Transverse colon (tissue), 4 donors: ENCODE measurements around the gene KRTAP4-9.
"Not testable (repeated sequence)": the region's sequence is repeated elsewhere in the genome, so short reads cannot be mapped to it uniquely, and the experiment has no call there.

Experiments
- POLR2A ChIP-seq: fragments of 450-650 bp; IDR thresholded peaks from one replicate; pipeline ENCODE4 v1.6.1; 2016; ENCODE audit warnings: antibody characterized with exemption, mild to moderate bottlenecking, moderate library complexity
- POLR2AphosphoS5 ChIP-seq, 3 donors: sonication (generic); formaldehyde crosslinking; IDR thresholded peaks; one replicate each; pipeline ENCODE4 v1.6.1; 2016; ENCODE audit warnings: antibody characterized with exemption in 3 of 3
- TF ChIP-seq, protein P1 (sequence below), 5 experiments: fragments of 200-600 bp in 3 of 5; fragments of 450-650 bp in 2 of 5; sonication (generic) in 3 of 5; IDR thresholded peaks; 1 replicate in 2 of 5; 2 replicates in 3 of 5; pipeline ENCODE4 v1.5.1; 2016 to 2017; ENCODE audit warnings: antibody characterized with exemption in 5 of 5, inconsistent platforms in 3 of 5, mild to moderate bottlenecking in 2 of 5, moderate library complexity in 1 of 5

DNA sequence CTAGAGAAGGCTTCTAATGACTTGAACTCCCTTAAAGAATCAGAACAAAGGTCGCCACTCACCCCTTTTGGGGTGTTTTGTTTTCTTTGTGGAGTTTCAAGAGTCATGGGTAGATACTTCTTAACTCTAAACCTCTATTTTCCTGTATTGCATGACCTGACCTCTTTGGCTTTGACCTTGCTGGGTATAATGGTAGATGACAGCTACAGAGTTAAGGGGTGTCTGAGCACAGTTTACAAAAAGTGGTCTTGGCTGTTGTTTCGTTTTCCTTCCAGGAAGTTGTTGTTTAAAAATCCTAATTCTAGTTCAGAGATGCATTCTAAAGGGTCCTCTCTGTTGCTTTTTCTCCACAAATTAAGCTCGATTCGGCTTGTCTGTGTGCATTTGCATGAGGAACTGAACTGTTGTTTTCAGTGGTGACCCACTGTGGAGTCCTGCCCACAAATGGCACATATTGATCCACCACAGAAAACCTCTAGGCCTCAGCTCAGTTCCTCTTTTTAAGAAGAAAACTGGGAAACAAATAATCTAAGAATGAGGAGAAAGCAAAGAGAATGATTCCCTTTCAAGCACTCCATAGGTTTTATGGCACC is 16.3 kb upstream of the KRTAP4-9 start:
- TF ChIP-seq, protein P1, sequence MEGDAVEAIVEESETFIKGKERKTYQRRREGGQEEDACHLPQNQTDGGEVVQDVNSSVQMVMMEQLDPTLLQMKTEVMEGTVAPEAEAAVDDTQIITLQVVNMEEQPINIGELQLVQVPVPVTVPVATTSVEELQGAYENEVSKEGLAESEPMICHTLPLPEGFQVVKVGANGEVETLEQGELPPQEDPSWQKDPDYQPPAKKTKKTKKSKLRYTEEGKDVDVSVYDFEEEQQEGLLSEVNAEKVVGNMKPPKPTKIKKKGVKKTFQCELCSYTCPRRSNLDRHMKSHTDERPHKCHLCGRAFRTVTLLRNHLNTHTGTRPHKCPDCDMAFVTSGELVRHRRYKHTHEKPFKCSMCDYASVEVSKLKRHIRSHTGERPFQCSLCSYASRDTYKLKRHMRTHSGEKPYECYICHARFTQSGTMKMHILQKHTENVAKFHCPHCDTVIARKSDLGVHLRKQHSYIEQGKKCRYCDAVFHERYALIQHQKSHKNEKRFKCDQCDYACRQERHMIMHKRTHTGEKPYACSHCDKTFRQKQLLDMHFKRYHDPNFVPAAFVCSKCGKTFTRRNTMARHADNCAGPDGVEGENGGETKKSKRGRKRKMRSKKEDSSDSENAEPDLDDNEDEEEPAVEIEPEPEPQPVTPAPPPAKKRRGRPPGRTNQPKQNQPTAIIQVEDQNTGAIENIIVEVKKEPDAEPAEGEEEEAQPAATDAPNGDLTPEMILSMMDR (IDR thresholded peaks at IDR 0.05): not testable (repeated sequence)
- TF ChIP-seq POLR2A; POLR2AphosphoS5 (IDR thresholded peaks at IDR 0.05): not testable (repeated sequence)
